Stimulated activated CD4-positive, alpha-beta T cell treated with anti-CD3 and anti-CD28 coated beads, Interleukin-15, amount 100 ng/mL, for 1 hour (primary cell): ENCODE data around the gene SETBP1.
"Not testable (repeated sequence)": the region's sequence is repeated elsewhere in the genome, so short reads cannot be mapped to it uniquely, and the experiment has no call there.

Experiments used
- DNase-seq, 2 donors: peaks; one replicate each; pipeline ENCODE4 v3.0.0-alpha.2; 2020; ENCODE audit warnings: low read depth in 1 of 2, low spot score in 1 of 2

The SETBP1 gene

DNA sequence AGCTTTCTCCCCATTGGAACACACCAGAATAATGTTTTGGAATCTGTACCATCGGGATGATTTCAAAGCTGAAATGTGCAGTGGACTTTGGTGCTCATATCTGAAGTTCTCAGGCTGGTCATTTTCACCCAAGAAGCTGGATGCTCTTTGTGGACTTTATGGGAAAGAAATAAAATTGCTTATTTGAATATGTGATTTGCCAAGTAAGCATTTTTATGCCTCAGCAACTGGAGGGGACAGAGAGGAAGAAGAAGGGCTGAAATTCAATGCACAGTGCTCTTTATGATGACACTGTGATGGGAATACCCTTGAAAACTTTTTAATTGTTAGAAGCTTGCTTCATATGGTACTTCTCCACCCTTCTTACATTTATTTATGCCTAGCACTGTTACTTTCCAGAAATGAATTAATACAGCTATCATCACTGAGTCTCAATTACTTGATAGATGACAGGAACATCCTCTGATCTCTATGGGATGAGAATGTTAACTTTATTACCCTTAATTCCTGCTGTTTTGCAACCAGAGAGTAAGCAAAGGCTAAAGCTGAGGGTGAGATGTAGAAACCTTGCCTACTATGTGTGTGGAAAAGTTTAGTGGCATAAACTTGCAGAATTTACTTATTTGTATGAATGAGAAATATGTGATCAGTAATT, 23.6 kb downstream of the SETBP1 start:
- no peak for DNase-seq

DNA sequence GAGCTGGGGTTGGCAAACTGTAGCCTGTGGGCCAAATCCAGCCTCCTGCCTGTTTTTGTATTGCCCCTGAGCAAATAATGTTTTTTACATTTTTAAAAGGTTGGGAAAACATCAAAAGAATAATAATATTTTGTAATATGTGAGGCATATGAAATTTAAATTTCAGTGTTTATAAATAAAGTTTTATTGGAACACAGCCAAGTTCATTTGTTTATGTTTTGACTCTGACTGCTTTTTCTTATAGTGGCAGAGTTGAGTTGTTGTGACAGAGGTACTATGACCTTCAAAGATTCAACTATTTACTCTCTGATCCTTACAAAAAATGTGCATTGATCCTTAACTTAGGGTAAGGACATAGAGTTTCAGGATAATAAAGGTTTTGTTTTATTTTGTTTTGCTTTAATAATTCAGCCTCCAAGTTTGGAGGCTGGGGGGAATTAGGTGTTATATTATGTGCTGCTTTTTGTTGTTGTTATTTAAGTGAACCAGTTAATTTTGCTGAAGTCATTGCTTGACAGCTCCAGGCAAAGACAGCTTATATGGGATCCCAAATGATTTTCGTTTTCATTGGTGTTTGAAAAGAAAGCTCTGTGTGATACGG, 24.5 kb downstream of the SETBP1 start:
- DNase-seq, result no peak

DNA sequence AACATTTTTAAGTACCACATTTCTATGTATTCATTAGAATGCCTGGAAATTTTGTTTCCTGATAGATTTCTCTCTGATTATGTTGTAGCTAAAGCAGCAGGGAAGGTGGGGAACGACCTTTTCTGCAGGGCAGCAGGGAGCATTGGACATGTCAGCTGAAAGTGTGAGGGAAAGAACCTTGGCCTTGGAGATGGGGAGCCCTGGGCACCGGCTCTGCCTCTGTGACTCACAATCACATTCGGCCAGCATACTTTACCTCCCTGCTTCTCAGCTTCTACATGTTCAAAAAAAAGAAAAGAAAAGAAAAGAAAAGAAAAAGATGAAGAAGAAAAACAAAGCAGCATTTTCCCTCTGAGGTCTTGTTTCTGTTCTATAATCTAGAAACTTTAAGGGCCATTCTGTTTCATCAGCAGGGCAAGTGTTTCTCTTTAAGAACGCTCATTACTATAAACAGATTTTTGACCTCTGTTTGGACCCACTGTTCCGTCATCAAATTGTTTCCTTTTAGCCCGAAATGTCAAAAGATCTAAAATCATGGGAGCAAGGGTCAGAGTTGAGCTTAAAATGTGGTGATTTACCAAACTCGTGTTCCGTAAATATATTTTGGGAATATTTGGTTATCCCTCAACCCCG, 27.9 kb downstream of the SETBP1 start:
- DNase-seq, result no peak

DNA sequence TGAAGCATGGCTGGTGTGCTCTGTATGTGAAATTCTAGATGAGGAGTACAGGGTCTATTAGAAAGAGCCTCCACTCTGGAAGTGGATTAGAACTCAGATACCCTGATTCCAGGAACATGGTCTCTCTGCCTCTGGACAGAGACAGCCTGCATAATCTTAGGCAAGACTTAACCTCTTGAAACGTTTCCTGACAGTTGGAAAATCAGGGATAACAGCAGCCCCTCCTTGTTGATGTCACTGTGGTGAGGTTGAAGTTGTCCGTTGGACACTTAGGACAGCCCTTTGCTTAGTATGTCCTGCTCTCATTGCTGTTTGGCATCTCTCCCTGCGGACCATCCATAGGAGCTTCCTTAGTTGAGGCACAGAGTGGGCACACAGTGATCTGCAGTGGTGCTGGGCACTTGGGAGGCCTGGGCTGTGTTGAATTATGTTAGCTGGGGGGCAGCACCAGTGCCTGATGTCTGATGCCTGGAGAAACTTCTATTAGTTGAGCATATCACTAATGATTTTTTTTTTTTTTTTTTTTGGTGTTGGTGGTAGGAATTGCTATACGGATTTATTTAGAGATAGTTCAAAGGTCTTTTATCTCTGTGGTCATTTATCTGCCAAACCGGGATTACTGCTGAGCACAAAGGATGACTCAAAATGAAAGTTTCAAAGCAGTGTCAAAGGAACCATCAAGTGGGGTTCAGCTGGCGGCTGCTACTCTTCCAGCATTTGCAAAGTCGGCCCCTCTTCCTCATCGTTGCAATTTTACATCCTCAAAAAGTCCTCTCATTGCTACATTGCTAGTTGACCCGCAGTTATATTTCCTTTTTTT, 28.8 kb downstream of the SETBP1 start:
- no peak for DNase-seq

DNA sequence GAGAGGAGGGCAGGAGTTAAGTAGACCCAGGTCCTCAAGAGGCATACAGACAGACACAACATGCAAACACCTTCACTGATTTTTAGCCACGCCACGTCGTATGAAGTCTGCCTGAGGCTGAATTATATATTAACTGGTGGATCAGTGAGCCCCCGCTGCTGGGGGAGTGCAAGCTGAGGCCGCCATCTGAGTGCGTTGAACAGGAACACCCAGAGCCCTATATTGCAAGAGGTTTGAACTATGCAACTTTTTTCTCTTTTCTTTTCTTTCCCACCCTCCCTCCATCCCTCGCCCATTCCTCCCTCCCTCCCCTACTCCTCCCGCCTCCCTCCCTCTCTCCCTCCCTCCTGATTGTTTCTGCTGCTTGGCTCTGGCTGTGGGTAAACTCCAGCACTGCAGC, 30.2 kb downstream of the SETBP1 start:
- DNase-seq, result no peak

DNA sequence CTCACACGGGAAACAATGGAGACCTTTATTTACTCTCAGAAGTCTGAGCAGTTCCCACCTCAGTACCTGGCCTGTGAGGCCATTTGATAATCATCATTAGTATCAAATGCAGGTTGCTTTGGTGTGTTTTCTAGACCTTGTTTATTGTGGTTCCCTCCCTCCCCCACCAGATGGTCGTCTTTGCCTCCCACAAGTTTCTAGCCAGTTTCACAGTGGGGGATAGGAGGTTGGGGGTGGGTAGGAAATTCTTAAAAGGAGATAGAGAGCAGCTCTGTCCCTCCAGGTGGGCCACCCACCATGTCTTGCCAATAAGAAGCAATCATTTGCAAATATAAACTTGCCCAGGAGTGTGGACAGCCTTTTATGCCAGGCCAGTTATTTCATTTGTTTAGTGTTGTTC, 31.3 kb downstream of the SETBP1 start:
- no peak for DNase-seq

DNA sequence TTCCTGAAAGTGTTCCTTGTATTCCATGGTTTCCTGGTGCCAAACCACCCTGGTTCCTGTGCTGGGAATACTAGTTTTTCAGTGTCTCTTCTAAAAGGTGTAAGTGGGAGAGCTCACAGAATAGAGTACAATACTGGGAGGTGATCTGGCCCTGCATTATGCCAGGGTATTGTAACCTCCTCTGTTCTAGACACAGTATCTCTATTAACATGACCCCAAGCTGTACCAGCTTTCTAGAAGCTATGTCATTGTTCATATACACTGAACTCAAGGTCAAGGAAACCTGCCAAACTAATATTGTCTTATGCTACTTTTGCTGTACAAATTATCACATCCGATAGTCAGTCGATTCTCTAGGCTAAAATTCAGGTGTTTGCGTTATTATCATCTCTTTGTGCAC, 32.7 kb downstream of the SETBP1 start:
- DNase-seq, result no peak

DNA sequence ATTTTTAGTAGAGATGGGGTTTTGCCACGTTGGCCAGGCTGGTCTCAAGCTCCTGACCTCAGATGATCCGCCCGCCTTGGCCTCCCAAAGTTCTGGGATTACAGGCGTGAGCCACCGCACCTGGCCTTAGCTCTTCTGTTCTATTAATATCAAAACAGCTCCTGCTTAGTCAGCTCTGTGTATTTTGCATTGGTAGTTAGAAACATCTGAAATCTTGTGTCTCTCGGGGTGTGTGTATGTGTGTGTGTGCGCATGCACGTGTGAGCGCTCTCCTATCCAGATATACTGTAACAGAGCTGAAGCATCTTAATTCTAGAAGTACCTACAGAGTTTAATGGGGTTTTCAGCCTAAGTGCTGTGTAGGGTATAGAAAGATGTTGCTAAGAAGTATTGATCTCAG, 33.7 kb downstream of the SETBP1 start:
- no peak for DNase-seq

DNA sequence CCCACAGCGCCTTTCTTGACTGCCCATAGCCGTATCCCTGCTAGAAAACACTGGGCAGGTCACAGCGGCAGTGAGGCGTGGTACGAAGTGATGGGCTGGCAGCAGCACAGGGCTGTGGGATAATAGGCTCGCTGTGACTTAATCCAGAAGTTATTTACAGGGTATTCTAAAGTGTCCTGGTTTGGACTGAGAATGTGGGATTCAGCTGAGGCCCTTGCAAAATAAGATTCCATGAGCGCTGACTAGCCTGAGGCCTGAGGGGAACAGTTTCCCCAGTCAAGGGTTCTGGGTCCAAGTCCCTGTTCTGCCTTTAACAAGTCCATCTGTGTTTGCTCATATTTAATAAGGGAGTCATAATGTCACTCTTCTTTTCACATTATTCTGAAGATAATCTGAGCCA, 34.6 kb downstream of the SETBP1 start:
- no peak for DNase-seq

DNA sequence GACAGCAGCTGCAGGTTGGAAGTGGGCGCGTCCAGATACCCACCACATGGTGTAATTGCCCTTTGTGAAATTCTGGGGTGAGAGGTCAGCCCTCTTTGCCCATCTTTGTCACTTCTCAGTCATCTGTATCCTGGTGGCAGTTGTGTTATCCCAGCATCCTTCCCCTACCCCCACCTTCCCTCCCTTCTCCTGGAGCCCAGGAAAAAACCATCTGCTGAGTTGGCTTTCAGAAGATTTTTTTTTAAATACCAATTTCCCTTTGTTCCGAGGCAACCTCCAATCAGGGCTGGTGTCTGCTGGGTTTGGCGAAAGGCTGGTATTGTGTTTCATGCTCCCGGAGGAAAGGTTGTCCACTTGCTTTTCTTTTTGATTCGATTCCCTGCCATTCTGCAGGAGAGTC, 35.2 kb downstream of the SETBP1 start:
- DNase-seq, result no peak

DNA sequence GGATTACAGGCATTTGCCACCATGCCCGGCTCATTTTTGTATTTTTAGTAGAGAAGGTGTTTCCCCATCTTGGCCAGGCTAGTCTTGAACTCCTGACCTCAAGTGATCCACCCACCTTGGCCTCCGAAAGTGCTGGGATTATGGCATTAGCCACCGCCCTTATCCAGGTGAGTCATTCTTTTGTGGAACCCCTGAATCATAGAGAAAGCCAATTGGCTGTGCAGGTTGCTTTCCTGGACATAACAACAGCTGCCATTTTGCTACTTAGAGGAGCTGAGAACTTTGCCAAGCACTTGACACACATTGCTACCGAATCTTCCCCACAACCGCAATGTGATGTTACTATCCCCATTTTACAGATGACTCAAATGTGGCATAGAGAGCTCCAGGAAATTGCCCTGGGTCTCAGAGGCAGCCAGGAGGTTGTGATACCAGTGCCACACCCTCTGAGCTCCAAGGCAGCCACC, 36.0 kb downstream of the SETBP1 start:
- no peak for DNase-seq

DNA sequence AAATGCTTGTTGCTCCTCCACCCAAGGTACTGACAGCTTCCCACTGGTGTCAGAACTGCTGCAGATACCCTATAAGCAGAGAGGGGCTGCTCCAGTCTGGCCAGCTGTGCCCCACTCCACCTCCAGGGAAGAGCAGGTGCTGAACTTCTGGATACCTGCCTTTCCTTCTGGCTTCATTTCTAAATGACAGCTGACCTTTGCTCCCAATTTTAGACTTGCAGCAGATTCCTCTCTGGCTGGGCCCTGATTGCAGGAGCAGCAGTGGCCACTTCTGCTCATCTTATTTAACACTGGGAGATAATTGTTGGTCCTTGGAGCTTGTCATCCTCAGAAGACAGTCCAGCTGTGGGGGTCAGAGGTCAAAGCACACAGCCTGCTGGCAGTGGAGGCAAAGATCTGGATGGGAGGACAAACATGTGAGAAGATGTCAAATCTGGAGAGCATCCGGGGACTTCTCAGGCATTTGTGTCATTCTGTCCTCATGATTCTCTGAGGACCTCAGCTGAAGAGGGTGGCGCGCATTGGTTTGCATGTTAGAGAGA, 38.9 kb downstream of the SETBP1 start:
- DNase-seq, result no peak

DNA sequence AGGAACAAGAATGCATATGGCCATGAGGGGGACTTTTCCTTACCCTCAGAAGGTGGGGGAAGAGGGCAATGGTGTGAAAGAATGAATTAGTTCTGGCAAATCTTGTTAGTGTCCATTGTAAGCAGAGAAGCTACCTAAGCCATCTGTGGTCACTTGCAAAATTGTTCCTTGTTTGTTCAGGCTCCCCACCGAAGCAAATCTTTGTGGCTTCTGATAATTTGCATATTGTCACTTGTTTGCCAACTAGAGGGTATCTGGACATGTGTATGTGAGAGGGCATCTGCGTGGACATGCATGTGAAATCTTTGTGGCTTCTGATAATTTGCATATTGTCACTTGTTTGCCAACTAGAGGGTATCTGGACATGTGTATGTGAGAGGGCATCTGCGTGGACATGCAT, 41.1 kb downstream of the SETBP1 start:
- not testable (repeated sequence) for DNase-seq

DNA sequence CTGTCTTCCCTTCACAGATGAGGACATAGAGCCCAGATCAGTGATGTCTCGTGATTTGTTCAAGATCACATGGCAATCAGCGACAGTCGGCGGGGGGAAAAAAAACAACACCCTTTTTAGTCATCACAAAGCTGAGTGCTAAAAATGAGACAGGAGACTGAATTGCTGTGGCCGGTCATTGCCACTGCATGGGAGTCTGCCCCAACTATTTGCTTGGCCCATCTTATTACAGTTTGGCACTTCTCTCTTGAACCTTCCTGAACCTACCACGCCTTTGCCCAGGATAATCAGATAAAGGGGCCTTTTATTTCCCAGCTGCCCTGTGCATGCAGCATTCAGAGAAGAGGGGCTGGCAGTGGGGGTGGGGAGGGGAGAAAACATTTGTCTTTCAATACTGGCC, 42.7 kb downstream of the SETBP1 start:
- DNase-seq, result no peak

DNA sequence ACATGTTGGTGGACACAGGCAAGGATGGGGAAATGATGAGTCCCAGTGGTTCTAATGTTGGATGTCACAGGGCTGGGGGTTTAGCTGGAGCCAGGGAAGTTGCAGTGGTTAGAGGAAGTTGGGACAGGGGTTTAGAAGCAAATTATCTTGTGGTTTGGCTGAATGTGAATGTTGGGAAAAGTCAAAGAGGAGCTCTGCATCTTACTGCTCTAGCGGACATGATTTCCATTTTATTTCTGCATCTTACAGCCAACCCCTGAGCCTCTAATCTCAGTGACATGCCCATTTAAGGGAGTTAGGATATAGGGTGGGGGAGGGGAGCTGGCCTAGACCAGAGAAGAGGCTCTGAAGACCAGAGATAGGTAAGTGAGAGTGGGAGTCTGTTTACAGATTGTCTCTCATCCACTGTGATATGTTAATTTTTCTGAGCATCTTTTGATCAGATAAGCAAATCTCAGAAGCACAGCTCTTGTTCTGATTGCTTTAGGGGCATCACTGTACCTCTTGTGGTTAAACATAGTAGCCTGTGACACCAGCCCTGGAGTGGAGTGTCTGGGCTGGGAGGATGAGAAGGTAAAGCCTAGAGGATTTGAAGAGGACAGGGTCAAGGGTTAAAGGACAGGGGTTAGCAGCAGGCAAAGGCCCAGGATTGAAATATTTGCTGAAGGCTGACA, 43.6 kb downstream of the SETBP1 start:
- no peak for DNase-seq

DNA sequence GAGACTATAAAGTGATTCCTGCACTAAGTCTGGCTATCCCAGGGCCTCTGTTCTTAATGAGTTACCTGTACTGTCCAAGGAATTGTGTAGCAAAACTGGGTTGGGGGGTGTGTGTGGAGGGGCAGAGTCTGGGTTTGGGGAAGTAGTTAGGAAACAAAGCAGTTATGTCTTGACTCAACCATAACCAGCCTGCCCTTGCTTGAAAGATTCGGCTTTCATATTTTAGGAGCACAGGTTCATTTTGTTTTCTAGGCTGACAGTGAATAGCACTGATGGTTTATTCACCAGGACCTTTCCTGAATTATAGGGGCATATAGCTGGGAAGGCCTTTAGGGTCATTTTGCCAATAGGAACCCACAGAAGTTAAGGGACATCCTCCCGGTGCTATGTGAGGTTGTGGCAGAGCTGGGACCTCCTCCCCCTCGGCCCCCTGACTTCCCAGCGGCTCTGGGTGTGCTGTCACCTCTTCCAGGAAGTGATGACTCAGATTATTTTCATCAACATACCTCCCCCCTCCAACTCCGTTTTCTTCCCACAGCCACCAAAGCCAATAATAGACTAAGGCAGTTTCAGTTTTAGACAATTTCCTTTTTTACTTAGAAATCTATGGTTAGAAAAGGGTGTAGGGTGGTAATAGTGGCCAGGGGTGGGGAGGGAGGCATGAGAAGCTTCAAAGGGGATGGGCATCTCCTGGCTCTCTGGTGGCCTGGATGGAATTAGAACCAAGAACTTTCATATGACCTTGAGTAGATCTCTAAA, 44.8 kb downstream of the SETBP1 start:
- DNase-seq, result peak; percentile 33 to 38

DNA sequence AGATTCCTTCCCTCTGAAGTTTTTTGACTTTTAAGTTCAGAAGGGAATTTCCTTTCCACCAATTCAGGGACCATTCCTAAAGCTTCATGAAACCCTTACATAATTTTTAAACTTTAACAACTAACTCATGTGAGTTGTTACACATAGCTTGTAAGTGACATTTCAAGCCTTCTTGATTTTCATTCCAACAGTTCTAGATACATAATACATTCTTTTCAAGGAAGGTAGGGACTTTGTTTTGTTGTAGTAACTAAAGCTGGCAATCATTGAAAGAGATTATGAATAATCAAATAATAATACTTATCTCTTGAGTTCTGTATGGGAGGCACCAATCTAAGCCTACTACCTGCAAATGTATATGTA, 45.4 kb downstream of the SETBP1 start:
- no peak for DNase-seq

DNA sequence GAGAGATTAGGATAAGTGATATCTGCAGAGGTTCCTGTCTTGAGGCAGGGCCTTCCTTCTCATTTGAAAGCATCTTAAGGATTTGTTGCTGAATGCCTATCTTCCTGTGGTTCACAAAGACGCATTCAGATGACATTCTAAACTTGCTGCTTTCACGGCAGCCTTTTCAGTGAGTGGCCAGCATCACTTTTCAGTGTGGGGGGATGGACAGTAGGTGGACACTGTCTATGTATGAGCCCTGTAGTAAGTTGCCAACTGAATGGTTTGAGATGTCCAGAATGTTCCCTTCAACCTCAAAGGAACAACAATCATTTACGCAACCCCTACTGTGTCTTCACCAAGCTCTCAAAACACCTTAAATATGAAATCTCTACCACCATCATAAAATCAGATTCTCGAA, 46.6 kb downstream of the SETBP1 start:
- DNase-seq, result no peak

DNA sequence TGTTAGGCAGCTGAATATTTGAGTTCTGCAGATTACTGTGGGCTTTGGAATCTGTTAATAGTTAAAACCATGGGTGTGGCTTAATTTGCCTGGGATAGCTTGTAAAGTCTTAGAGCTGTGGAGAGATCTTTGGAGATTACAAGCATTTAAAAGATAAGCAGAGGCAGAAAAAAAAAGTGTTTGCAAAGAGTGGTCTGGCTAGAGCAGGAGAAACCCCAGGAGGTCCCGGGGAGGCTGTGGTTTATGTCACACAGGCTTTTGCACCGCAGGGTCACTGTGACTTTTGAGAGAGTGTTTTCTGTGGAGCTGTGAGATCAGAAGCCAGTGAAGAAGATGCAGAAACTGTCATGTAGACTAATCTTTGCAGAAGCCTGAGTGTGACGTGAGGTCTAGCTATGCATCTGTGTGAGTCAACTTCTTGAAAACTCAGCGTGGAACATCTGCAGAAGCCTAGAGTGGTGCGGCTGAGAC, 49.0 kb downstream of the SETBP1 start:
- DNase-seq, result no peak

DNA sequence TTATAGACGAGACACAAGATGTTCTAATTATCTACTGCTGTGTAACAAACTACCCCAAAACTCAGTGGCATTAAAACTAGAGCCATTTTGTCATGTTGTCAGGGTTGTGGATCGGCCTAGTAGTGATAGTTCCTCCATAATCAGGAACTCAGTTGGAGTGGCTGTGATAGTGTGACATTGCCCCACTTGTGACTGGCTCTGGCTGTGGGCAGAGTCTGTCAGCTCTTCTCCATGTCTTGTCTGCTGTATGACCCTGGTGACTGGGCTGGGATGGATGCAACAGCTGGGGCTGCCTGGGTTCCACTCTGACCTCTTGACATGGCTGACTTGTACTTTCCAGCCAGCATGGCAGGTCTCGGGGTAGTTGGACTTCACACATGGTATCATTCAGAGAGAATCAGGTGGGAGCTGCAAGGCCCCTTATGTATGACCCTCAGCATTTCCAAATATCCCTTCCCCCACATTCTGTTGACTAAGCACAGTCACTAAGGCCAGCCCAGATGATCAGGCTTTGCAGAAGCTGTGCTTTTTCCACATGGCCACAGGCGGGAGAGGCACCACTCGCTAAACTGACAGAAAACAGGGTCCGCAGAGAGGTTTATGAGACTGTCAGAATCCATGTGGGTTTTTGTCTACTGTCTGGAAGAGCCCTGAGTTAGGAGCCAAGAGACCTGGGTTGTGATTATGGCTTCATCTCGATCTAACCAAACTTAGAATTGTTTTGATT, 50.3 kb downstream of the SETBP1 start:
- DNase-seq, result no peak
